Hypothalamus (tissue), 51 donors: ENCODE data around the gene TANC2.

Experiments used
- DNase-seq, 51 donors: peaks; one replicate each; lab custom pipeline; 2025; lab: John Stamatoyannopoulos, UW

TANC2 gene

GRCh38 chr17:62998665-62999393, 32.8 kb downstream of the TANC2 start:
- no peak for DNase-seq

- no peak for DNase-seq
These were observed 33.7 kb downstream of the TANC2 start for GRCh38 chr17:62999736-63000135.

DNA sequence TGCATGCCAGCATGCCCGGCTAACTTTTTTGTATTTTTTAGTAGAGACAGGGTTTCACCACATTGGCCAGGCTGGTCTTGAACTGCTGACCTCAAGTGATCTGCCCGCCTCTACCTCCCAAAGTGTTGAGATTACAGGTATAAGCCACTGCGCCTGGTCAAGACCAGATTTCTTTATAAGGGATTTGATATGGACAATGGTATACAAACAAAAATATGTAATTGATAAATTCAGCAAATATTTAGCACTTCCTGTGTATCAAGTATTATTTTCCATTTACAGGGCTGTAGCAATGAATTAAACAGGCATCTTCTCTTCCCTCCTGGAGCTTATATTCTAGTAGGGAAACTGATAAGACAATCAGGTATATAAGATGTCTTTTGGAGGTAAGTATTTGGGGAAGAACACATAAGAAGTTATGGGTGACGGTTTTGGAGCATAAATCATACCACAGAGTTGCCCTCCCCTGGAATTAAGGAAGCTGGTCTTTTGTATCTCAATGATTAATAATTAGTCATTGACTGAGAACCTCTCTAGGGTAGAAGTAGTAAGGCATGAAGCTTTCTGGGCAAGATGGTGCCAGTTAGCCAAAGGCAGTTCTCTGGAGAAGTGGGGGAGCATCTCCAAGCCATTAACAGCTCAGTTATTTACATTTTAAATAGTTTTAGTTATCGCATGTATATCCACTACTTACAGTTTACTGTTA, 35.8 kb downstream of the TANC2 start:
- DNase-seq = no peak

- no peak for DNase-seq
These were observed 36.6 kb downstream of the TANC2 start for GRCh38 chr17:63002625-63003024.

GRCh38 chr17:63015824-63016223, 49.8 kb downstream of the TANC2 start:
- no peak for DNase-seq
